Measurements from ENCODE around the gene IFT122. TPM values are rescaled to one million over a fixed set of nuclear protein-coding genes. Genes with fewer than 3 reads are reported as not detected.

Gene IFT122
- total and polyA plus RNA-seq, 2 donors from 2014 or later, result 18.4 to 59.2 TPM

DNA sequence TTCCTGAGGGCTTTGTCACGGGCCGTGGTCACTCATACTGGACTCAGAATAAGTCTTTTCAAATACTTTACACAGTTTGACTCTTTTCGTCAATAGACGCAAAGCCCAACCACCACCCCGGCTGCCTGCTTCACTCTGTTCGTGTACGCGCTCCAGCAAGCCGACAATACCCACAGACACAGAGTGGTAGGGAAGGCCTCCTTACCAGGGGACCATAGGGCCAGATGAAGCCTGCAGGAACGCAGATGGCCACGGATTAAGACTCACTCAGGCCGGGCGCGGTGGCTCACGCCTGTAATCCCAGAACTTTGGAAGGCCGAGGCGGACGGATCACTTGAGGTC lies 41.2 kb upstream of the IFT122 start:
- intact Hi-C loops (cut with DNase I), result no loop called here
- H3K27ac ChIP-seq (ENCODE audit: low read depth in 2 of 2, low read length in 2 of 2), result peak overlapping the region in 1 of 2 donors; percentile 88
- TF ChIP-seq, protein P1, sequence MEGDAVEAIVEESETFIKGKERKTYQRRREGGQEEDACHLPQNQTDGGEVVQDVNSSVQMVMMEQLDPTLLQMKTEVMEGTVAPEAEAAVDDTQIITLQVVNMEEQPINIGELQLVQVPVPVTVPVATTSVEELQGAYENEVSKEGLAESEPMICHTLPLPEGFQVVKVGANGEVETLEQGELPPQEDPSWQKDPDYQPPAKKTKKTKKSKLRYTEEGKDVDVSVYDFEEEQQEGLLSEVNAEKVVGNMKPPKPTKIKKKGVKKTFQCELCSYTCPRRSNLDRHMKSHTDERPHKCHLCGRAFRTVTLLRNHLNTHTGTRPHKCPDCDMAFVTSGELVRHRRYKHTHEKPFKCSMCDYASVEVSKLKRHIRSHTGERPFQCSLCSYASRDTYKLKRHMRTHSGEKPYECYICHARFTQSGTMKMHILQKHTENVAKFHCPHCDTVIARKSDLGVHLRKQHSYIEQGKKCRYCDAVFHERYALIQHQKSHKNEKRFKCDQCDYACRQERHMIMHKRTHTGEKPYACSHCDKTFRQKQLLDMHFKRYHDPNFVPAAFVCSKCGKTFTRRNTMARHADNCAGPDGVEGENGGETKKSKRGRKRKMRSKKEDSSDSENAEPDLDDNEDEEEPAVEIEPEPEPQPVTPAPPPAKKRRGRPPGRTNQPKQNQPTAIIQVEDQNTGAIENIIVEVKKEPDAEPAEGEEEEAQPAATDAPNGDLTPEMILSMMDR (IDR thresholded peaks at IDR 0.05; ENCODE audit: borderline replicate concordance, extremely low read depth, insufficient read depth), result no peak
- H3K9me3 ChIP-seq (ENCODE audit: control insufficient read depth in 2 of 3, insufficient read depth in 1 of 3, low read length in 3 of 3), result no peaks in the 10 kb centered on the region
- no peaks in the 10 kb centered on the region for H3K27me3 ChIP-seq (ENCODE audit: control insufficient read depth, insufficient read depth, low read length)
- H3K4me3 ChIP-seq (ENCODE audit: low read length in 3 of 3), result peak overlapping the region; percentile 81 to 94 (median 83)
- H3K9ac ChIP-seq (ENCODE audit: low read length in 3 of 3), result peak overlapping the region; percentile 77 to 92 (median 78)
- peak in 3 of 5 donors; percentile 19 to 28 (median 25) for DNase-seq
- peaks cover 0 to 9% (median 4%) of the 10 kb centered on the region in 3 donors for H3K4me1 ChIP-seq (ENCODE audit: control insufficient read depth in 2 of 3, insufficient read depth in 2 of 3, low read depth in 1 of 3, low read length in 3 of 3)
- H3K36me3 ChIP-seq (ENCODE audit: control insufficient read depth in 2 of 3, insufficient read depth in 3 of 3, low read length in 3 of 3), result peaks cover 0 to 3% (median 0%) of the 10 kb centered on the region in 3 donors
- no peak for FAIRE-seq

DNA sequence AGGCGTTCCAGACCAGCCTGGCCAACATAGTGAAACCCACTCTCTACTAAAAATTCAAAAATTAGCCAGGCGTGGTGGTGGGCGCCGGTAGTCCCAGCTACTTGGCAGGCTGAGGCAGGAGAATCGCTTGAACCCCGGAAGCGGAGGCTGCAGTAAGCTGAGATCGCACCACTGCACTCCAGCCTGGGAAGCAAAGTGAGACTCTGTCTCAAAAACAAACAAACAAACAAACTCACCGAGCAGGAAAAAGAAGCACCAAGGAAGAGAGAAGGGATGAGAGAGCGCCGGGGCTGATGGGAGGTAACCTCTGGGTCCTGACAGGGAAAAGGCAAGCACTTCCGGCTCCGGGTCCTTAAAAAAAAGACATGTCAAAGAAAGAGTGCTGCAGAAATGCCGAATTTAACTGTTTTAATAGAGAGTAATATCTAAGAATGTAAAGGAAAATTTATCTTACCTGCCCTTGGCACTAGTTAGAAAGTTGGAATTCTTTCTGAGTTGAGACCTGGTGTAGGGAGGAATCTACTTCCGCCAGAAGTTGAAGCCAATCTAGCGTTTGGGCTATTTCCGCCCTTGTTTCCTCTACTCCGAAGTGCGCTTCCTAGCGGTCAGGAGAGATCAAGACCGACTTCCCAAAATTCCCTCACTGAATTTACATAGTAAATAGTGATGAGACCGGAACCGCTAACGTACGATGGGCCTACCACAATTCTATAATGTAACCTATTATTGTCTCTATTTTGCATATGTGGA lies 40.7 kb upstream of the IFT122 start:
- peaks cover 0 to 9% (median 4%) of the 10 kb centered on the region in 3 donors for H3K4me1 ChIP-seq (ENCODE audit: control insufficient read depth in 2 of 3, insufficient read depth in 2 of 3, low read depth in 1 of 3, low read length in 3 of 3)
- H3K9ac ChIP-seq (ENCODE audit: low read length in 3 of 3), result peak overlapping the region; percentile 77 to 92 (median 78)
- TF ChIP-seq, protein P1 (IDR thresholded peaks at IDR 0.05; ENCODE audit: borderline replicate concordance, extremely low read depth, insufficient read depth), result peak; percentile 67
- no peaks in the 10 kb centered on the region for H3K27me3 ChIP-seq (ENCODE audit: control insufficient read depth, insufficient read depth, low read length)
- FAIRE-seq (peak; percentile 83), DNase-seq (peak; percentile 82 to 99 (median 87))
- H3K27ac ChIP-seq (ENCODE audit: low read depth in 2 of 2, low read length in 2 of 2), result peak overlapping the region; percentile 88 to 93
- H3K9me3 ChIP-seq (ENCODE audit: control insufficient read depth in 2 of 3, insufficient read depth in 1 of 3, low read length in 3 of 3), result no peaks in the 10 kb centered on the region
- intact Hi-C loops (cut with DNase I), result no loop called here
- H3K36me3 ChIP-seq (ENCODE audit: control insufficient read depth in 2 of 3, insufficient read depth in 3 of 3, low read length in 3 of 3), result peaks cover 0 to 3% (median 0%) of the 10 kb centered on the region in 3 donors
- H3K4me3 ChIP-seq (ENCODE audit: low read length in 3 of 3), result peak overlapping the region; percentile 81 to 94 (median 83)

DNA sequence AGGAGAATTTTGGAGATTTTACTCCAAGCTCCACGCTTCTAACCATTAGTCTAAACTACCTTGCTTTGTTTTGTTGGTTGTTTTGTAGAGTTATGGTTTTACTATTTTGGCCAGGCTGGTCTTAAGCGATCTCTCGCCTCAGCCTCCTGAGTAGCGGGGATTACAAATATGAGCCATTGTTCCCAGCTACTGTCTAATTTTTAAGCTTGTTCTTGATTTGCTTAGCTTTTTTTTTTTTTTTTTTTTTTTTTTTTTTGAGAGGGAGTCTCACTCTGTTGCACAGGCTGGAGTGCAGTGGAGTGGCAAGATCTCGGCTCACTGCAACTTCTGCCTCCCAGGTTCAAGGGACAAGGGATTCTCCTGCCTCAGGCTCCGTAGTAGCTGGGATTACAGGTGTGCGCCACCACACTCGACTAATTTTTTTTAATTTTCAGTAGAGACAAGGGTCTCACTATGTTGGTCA lies 40.1 kb upstream of the IFT122 start:
- H3K4me1 ChIP-seq (ENCODE audit: control insufficient read depth in 2 of 3, insufficient read depth in 2 of 3, low read depth in 1 of 3, low read length in 3 of 3), result peaks cover 0 to 9% (median 4%) of the 10 kb centered on the region in 3 donors
- FAIRE-seq (no peak), DNase-seq (peak in 2 of 5 donors; percentile 45 to 49)
- H3K9ac ChIP-seq (ENCODE audit: low read length in 3 of 3), result peak overlapping the region; percentile 27 to 78 (median 77)
- H3K36me3 ChIP-seq (ENCODE audit: control insufficient read depth in 2 of 3, insufficient read depth in 3 of 3, low read length in 3 of 3), result peaks cover 0 to 3% (median 0%) of the 10 kb centered on the region in 3 donors
- TF ChIP-seq, protein P1 (IDR thresholded peaks at IDR 0.05; ENCODE audit: borderline replicate concordance, extremely low read depth, insufficient read depth), result no peak
- H3K4me3 ChIP-seq (ENCODE audit: low read length in 3 of 3), result peak overlapping the region; percentile 81 to 94 (median 83)
- H3K27ac ChIP-seq (ENCODE audit: low read depth in 2 of 2, low read length in 2 of 2), result peak overlapping the region; percentile 88 to 93
- H3K9me3 ChIP-seq (ENCODE audit: control insufficient read depth in 2 of 3, insufficient read depth in 1 of 3, low read length in 3 of 3), result no peaks in the 10 kb centered on the region
- intact Hi-C loops (cut with DNase I), result no loop called here
- H3K27me3 ChIP-seq (ENCODE audit: control insufficient read depth, insufficient read depth, low read length), result no peaks in the 10 kb centered on the region
